Right lobe of liver (tissue), 6 donors: Measurements from ENCODE around the gene F10. TPM values are rescaled to one million over a fixed set of nuclear protein-coding genes. Genes with fewer than 3 reads are reported as not detected.
"Not testable (repeated sequence)": the region's sequence is repeated elsewhere in the genome, so short reads cannot be mapped to it uniquely, and the experiment has no call there.

Experiments used
- ATAC-seq, 4 donors: fragments of 200-7000 bp; cut with Tn5 transposase; one replicate each; pipeline ENCODE4 v1.9.1; 2020; ENCODE audit warnings: mild to moderate bottlenecking in 4 of 4, moderate library complexity in 4 of 4
- DNase-seq, 3 donors: peaks; one replicate each; pipeline ENCODE4 v3.0.0-alpha.2; 2020
- H3K27ac ChIP-seq, 3 donors: fragments of 200-600 bp; one replicate each; pipeline ENCODE4 v1.8.0; 2022
- H3K27me3 ChIP-seq, 2 donors: fragments of 200-600 bp; one replicate each; pipeline ENCODE4 v1.8.0; 2022
- H3K36me3 ChIP-seq, 4 donors: fragments of 200-600 bp; sonication (generic) in 1 of 4; one replicate each; pipeline versions ENCODE4 v1.5.1 to v1.8.0; 2017 to 2022; ENCODE audit warnings: control low read depth in 1 of 4
- H3K4me1 ChIP-seq, 4 donors: fragments of 200-600 bp; sonication (generic) in 1 of 4; one replicate each; pipeline versions ENCODE4 v1.5.1 to v1.8.0; 2017 to 2022; ENCODE audit warnings: control low read depth in 1 of 4
- H3K4me3 ChIP-seq, 3 donors: fragments of 200-600 bp; one replicate each; pipeline ENCODE4 v1.8.0; 2022
- H3K9me3 ChIP-seq, 4 donors: fragments of 200-600 bp; sonication (generic) in 1 of 4; one replicate each; pipeline versions ENCODE4 v1.5.1 to v1.8.0; 2017 to 2022; ENCODE audit warnings: control low read depth in 1 of 4
- CTCF ChIP-seq, 4 donors: fragments of 200-600 bp in 3 of 4; fragments of 450-650 bp in 1 of 4; IDR thresholded peaks; one replicate each; pipeline versions ENCODE4 v1.5.1 to v1.8.0; 2016 to 2022; ENCODE audit warnings: antibody characterized with exemption in 4 of 4, mild to moderate bottlenecking in 2 of 4
- POLR2A ChIP-seq: fragments of 450-650 bp; IDR thresholded peaks from one replicate; pipeline ENCODE4 v1.6.1; 2017; ENCODE audit warnings: antibody characterized with exemption, mild to moderate bottlenecking
- WGBS: methylation state at CpG from one replicate; pipeline ENCODE4 v1.1.6; 2018; ENCODE audit warnings: low coverage, low lambda C conversion rate; ENCODE audit not compliant: insufficient coverage; ENCODE audit errors: missing lambda C conversion rate; 5-methylcytosine and 5-hydroxymethylcytosine counted together
- intact Hi-C, 2 donors: fragments of 100-400 bp; cut with DNase I; formaldehyde crosslinking; loops; one replicate each; pipeline versions ENCODE4 v1.11.2 to v1.14.1; 2022
- total RNA-seq, 6 experiments: library from RNA; depleted of rRNA in 2 of 6; stranded (reverse); fragments of >200 nt in 2 of 6; fragmentation: NEBNext Ultra II Directional in 3 of 6; extraction: Animal tissue kit (Norgen Biotek cat#: 25700) in 3 of 6; gene quantifications; one replicate each; pipeline versions ENCODE4 v1.1.0 to v1.2.4, GENCODE V29; 2016 to 2023
- donor health status: DM: no; HTN: yes; CAD: no.
- donor health status: DM: no; HTN: no; CAD: no.
- donor health status: DM: no; HTN: no; CAD: no.
- donor health status: DM: no; HTN: yes; CAD: no.
- donor health status: DM: no; HTN: yes; CAD: no.

The F10 gene
- total RNA-seq, 6 experiments from 2014 or later, result 108 to 157 (median 132) TPM

- peaks cover 0 to 6% (median 2%) of the 10 kb centered on the region in 4 donors for H3K4me1 ChIP-seq
- TF ChIP-seq POLR2A (no peak), CTCF (IDR thresholded peaks at IDR 0.05) (no peak)
- H3K36me3 ChIP-seq, result no peaks in the 10 kb centered on the region
- no peaks in the 10 kb centered on the region for H3K27me3 ChIP-seq
- H3K9me3 ChIP-seq, result no peaks in the 10 kb centered on the region
- DNase-seq (no peak), ATAC-seq (no peak)
- H3K4me3 ChIP-seq, result no peak overlapping the region
- no peak overlapping the region for H3K27ac ChIP-seq
- intact Hi-C loops, result no loop called here
- no CpG with 5 or more reads among the region's 9 CpGs for WGBS
Observed at GRCh38 chr13:113103646-113104045, 19.0 kb upstream of the F10 start.

DNA sequence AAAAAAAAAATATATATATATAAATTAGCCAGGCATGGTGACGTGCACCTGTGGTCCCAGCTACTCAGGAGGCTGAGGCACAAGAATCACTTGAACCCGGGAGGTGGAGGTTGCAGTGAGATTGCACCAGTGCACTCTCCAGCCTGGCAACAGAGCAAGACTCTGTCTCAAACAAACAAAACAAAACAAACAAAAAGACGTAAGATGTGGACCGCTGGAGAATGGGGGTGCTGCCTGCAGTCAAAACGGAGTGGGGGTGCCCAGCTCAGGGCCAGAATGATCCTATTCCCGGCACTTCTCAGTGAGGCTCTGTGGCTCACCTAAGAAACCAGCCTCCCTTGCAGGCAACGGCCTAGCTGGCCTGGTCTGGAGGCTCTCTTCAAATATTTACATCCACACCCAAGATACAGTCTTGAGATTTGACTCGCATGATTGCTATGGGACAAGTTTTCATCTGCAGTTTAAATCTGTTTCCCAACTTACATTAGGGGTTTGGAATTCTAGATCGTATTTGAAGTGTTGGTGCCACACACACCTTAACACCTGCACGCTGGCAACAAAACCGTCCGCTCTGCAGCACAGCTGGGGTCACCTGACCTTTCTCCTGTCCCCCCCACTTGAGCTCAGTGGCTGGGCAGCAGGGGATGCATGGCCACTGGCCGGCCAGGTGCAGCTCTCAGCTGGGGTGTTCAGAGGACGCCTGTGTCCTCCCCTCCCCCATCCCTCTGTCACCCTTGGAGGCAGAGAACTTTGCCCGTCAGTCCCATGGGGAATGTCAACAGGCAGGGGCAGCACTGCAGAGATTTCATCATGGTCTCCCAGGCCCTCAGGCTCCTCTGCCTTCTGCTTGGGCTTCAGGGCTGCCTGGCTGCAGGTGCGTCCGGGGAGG is 17.3 kb upstream of the F10 start, which contains the start of gene F7:
TSS of gene F7 (plus strand) at position 760 of the 889 bp plus-strand sequence. CDS start at position 811, 51 bp downstream.
- Histone ChIP-seq H3K27me3 (no peaks in the 10 kb centered on the region), H3K4me1 (peaks cover 0 to 6% (median 2%) of the 10 kb centered on the region in 4 donors), H3K27ac (peak within 1 kb of the TSS; percentile 70 to 97 (median 96)), H3K4me3 (peak within 1 kb of the TSS; percentile 49 to 79 (median 65)), H3K36me3 (no peaks in the 10 kb centered on the region), H3K9me3 (no peaks in the 10 kb centered on the region)
- DNase-seq, result peak; percentile 81 to 92 (median 89)
- peak; percentile 57 for TF ChIP-seq POLR2A
- no peak for TF ChIP-seq CTCF (IDR thresholded peaks at IDR 0.05)
- peak; percentile 93 to 95 (median 94) for ATAC-seq
- 21% methylated on average over 9 of the region's 17 CpGs for WGBS
- intact Hi-C loops, result no loop called here

- intact Hi-C loops, result no loop called here
- Histone ChIP-seq H3K27me3 (no peaks in the 10 kb centered on the region), H3K27ac (peak overlapping the region; percentile 70 to 97 (median 96)), H3K4me3 (peak overlapping the region; percentile 49 to 79 (median 65)), H3K9me3 (no peaks in the 10 kb centered on the region), H3K4me1 (peaks cover 0 to 6% (median 2%) of the 10 kb centered on the region in 4 donors), H3K36me3 (no peaks in the 10 kb centered on the region)
- TF ChIP-seq POLR2A (no peak), CTCF (IDR thresholded peaks at IDR 0.05) (no peak)
- DNase-seq (no peak), ATAC-seq (peak; percentile 23 to 40 (median 35))
- 29% methylated on average over 14 of the region's 16 CpGs for WGBS
Observed at GRCh38 chr13:113105921-113106452, 16.6 kb upstream of the F10 start.

DNA sequence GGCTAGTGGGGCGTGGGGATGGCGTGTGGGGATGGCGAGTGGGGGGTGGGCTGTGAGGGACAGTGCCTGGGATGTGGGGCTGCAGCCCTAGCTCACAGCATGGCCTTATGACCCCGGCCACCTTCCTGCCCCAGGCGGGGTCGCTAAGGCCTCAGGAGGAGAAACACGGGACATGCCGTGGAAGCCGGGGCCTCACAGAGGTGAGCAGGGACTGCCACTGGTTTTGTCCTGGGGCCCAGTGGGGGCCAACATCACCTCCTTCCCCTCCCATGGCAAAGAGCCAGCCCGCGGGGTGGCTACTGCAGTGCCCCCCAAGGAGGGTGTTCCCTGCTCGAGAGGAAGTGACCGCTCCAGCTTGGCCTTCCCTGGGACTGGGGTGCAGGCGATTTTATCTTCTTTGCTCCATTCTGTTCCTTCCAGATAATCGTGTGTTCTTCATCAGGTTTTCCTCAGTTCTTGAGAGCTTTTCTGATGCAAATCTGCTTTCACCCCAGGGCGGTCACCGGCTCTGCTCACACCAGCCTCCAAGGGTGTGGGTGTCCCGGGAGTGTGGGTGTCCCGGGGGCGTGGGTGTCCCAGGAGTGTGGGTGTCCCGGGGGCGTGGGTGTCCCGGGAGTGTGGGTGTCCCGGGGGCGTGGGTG is 15.8 kb upstream of the F10 start:
- no peak for ATAC-seq
- Histone ChIP-seq H3K4me1 (peaks cover 0 to 6% (median 2%) of the 10 kb centered on the region in 4 donors), H3K36me3 (no peaks in the 10 kb centered on the region), H3K9me3 (no peaks in the 10 kb centered on the region), H3K27ac (no peak overlapping the region), H3K4me3 (peak overlapping the region in 2 of 3 donors; percentile 4 to 27), H3K27me3 (no peaks in the 10 kb centered on the region)
- no peak for TF ChIP-seq POLR2A
- no peak for TF ChIP-seq CTCF (IDR thresholded peaks at IDR 0.05)
- WGBS, result 73% methylated on average over 17 of the region's 25 CpGs
- no peak for DNase-seq
- intact Hi-C loops, result no loop called here

- H3K4me1 ChIP-seq, H3K27me3 ChIP-seq, H3K4me3 ChIP-seq, H3K36me3 ChIP-seq, H3K27ac ChIP-seq, intact Hi-C loops, ATAC-seq, H3K9me3 ChIP-seq: not testable (repeated sequence)
- 95% methylated on average over 8 of the region's 27 CpGs for WGBS
- DNase-seq, result peak in 1 of 3 donors; percentile 13
Observed at GRCh38 chr13:113108521-113108920, 14.1 kb upstream of the F10 start.
